H1 (cell line): ENCODE data around the gene ZNF619. TPM values are rescaled to one million over a fixed set of nuclear protein-coding genes. Genes with fewer than 3 reads are reported as not detected.

ENCODE experiments used
- CTCF ChIA-PET: fragments of 300-600 bp; sonication (Branson Sonifier 250); formaldehyde crosslinking; loops from one replicate; lab custom pipeline; 2021; ENCODE audit not compliant: partially characterized antibody; lab: Charles Lee
- POLR2A ChIA-PET: fragments of 300-600 bp; sonication (Branson Sonifier 250); formaldehyde crosslinking; loops from one replicate; lab custom pipeline; 2021; ENCODE audit warnings: inconsistent platforms; ENCODE audit not compliant: partially characterized antibody; lab: Charles Lee
- DNase-seq, 2 experiments: peaks; one replicate each; pipeline versions ENCODE4 v3.0.0 to v3.0.0-alpha.2; 2010 to 2022; ENCODE audit warnings: low spot score in 2 of 2, low read depth in 1 of 2, mixed read lengths in 1 of 2
- FAIRE-seq: peaks from 2 replicates; lab custom pipeline; 2011; peaks lifted over from hg19 to GRCh38; lab: Jason Lieb, UNC
- H2AFZ ChIP-seq: 2 replicates; pipeline ENCODE4 v1.8.1; 2012; ENCODE audit warnings: low read length, inconsistent platforms
- H2AK5ac ChIP-seq: 2 replicates; pipeline ENCODE4 v1.6.1; 2013; ENCODE audit warnings: low read depth, low read length
- H2BK120ac ChIP-seq: replicated peaks from 2 replicates; pipeline ENCODE3; 2013; ENCODE audit warnings: low read depth, low read length, inconsistent platforms
- H2BK12ac ChIP-seq: 2 replicates; pipeline ENCODE4 v1.6.1; 2013; ENCODE audit warnings: low read depth, low read length
- H2BK15ac ChIP-seq: 2 replicates; pipeline ENCODE4 v1.6.1; 2013; ENCODE audit warnings: low read length
- H2BK20ac ChIP-seq: 2 replicates; pipeline ENCODE4 v1.6.1; 2013; ENCODE audit warnings: low read length
- H2BK5ac ChIP-seq: 2 replicates; pipeline ENCODE4 v1.6.1; 2013; ENCODE audit warnings: low read depth, low read length
- H3K14ac ChIP-seq: 2 replicates; pipeline ENCODE4 v1.6.1; 2013; ENCODE audit warnings: inconsistent platforms; ENCODE audit not compliant: insufficient read length
- H3K18ac ChIP-seq: 2 replicates; pipeline ENCODE4 v1.6.1; 2013; ENCODE audit warnings: low read length; ENCODE audit errors: extremely low read depth
- H3K23ac ChIP-seq: 2 replicates; pipeline ENCODE4 v1.6.1; 2013; ENCODE audit warnings: inconsistent platforms; ENCODE audit not compliant: insufficient read length
- H3K23me2 ChIP-seq: 2 replicates; pipeline ENCODE4 v1.6.1; 2013; ENCODE audit warnings: low read depth, low read length
- H3K27ac ChIP-seq: 2 replicates; pipeline ENCODE4 v1.6.1; 2011; ENCODE audit warnings: low read depth, low read length, inconsistent platforms
- H3K27me3 ChIP-seq, 4 experiments: replicated peaks in 1 of 4; 1 replicate in 1 of 4; 2 replicates in 3 of 4; pipeline versions ENCODE4 v1.6.1 to v1.8.1; 2011 to 2013; ENCODE audit warnings: low read length in 3 of 4, mild to moderate bottlenecking in 3 of 4, inconsistent platforms in 2 of 4, mixed read lengths in 2 of 4, moderate library complexity in 1 of 4; ENCODE audit not compliant: control insufficient read depth in 3 of 4, insufficient read depth in 3 of 4; ENCODE audit errors: extremely low read depth in 1 of 4
- H3K36me3 ChIP-seq, 4 experiments: 2 replicates each; pipeline versions ENCODE4 v1.6.1 to v1.8.1; 2011 to 2013; ENCODE audit warnings: mild to moderate bottlenecking in 4 of 4, low read length in 3 of 4, moderate library complexity in 2 of 4, control low read depth in 1 of 4, inconsistent platforms in 1 of 4; ENCODE audit not compliant: insufficient read depth in 4 of 4, control insufficient read depth in 2 of 4
- H3K4ac ChIP-seq: replicated peaks from 2 replicates; pipeline ENCODE3; 2013; ENCODE audit warnings: low read length, low read depth, mixed read lengths, inconsistent platforms; ENCODE audit not compliant: insufficient read length
- H3K4me1 ChIP-seq, 4 experiments: replicated peaks in 1 of 4; 1 replicate in 1 of 4; 2 replicates in 3 of 4; pipeline versions ENCODE4 v1.6.1 to v1.8.1; 2011 to 2013; ENCODE audit warnings: low read length in 3 of 4, inconsistent platforms in 2 of 4, mixed read lengths in 1 of 4; ENCODE audit not compliant: insufficient read depth in 4 of 4, control insufficient read depth in 3 of 4
- H3K4me2 ChIP-seq, 2 experiments: 2 replicates each; pipeline versions ENCODE4 v1.6.1 to v1.8.1; 2011 to 2013; ENCODE audit warnings: low read depth in 2 of 2, low read length in 2 of 2, control low read depth in 1 of 2, inconsistent platforms in 1 of 2, mild to moderate bottlenecking in 1 of 2; ENCODE audit not compliant: insufficient read depth in 1 of 2
- H3K4me3 ChIP-seq, 4 experiments: fragments of 200-600, 300-600 bp in 1 of 4; sonication (generic), shearing (Covaris generic), sonication (Bioruptor Twin) in 1 of 4; 2 replicates each; pipeline versions ENCODE4 v1.5.1 to v1.8.1; 2011 to 2016; ENCODE audit warnings: low read length in 4 of 4, low read depth in 3 of 4, control low read depth in 2 of 4, inconsistent platforms in 2 of 4, mild to moderate bottlenecking in 2 of 4, mixed read lengths in 1 of 4, moderate library complexity in 1 of 4; ENCODE audit not compliant: insufficient read depth in 2 of 4; ENCODE audit errors: extremely low read depth in 1 of 4
- H3K56ac ChIP-seq: replicated peaks from 2 replicates; pipeline ENCODE3; 2013; ENCODE audit warnings: low read depth, mild to moderate bottlenecking, mixed read lengths, low read length, inconsistent platforms; ENCODE audit not compliant: insufficient read length
- H3K79me1 ChIP-seq: 2 replicates; pipeline ENCODE4 v1.6.1; 2013; ENCODE audit warnings: low read depth, low read length, control low read depth
- H3K79me2 ChIP-seq, 2 experiments: 2 replicates each; pipeline versions ENCODE4 v1.6.1 to v1.8.1; 2012 to 2013; ENCODE audit warnings: low read length in 2 of 2, mild to moderate bottlenecking in 2 of 2, inconsistent platforms in 1 of 2; ENCODE audit not compliant: insufficient read depth in 2 of 2, control insufficient read depth in 1 of 2
- H3K9ac ChIP-seq, 4 experiments: replicated peaks in 1 of 4; 1 replicate in 1 of 4; 2 replicates in 3 of 4; pipeline versions ENCODE4 v1.6.1 to v1.8.1; 2011 to 2013; ENCODE audit warnings: low read depth in 3 of 4, low read length in 3 of 4, control low read depth in 2 of 4, mild to moderate bottlenecking in 2 of 4, moderate library complexity in 2 of 4, inconsistent platforms in 1 of 4; ENCODE audit errors: extremely low read depth in 1 of 4
- H3K9me3 ChIP-seq, 2 experiments: 2 replicates each; pipeline versions ENCODE4 v1.6.1 to v1.8.1; 2012 to 2013; ENCODE audit warnings: mild to moderate bottlenecking in 2 of 2, moderate library complexity in 2 of 2, control low read depth in 1 of 2, inconsistent platforms in 1 of 2, low read depth in 1 of 2, low read length in 1 of 2, mixed read lengths in 1 of 2; ENCODE audit not compliant: insufficient read depth in 2 of 2
- H4K20me1 ChIP-seq, 2 experiments: replicated peaks in 1 of 2; 2 replicates each; pipeline versions ENCODE3 to v1.8.1; 2011 to 2013; ENCODE audit warnings: inconsistent platforms in 2 of 2, low read length in 2 of 2, mild to moderate bottlenecking in 1 of 2; ENCODE audit not compliant: insufficient read depth in 2 of 2, control insufficient read depth in 1 of 2
- H4K5ac ChIP-seq: 2 replicates; pipeline ENCODE4 v1.6.1; 2013; ENCODE audit warnings: low read length, low read depth, mixed read lengths, inconsistent platforms; ENCODE audit not compliant: insufficient read length
- H4K8ac ChIP-seq: 2 replicates; pipeline ENCODE4 v1.8.0; 2013; ENCODE audit warnings: mild to moderate bottlenecking, moderate library complexity, low read length, inconsistent platforms; ENCODE audit not compliant: insufficient read depth; ENCODE audit errors: extremely low read depth
- H4K91ac ChIP-seq: replicated peaks from 2 replicates; pipeline ENCODE3; 2013; ENCODE audit warnings: low read length, mixed read lengths, inconsistent platforms; ENCODE audit not compliant: insufficient read length
- EZH2 ChIP-seq: fragments of 200-600 bp; sonication (generic); IDR thresholded peaks from 2 replicates; pipeline ENCODE4 v1.7.1; 2012; ENCODE audit warnings: low read depth, mild to moderate bottlenecking, moderate library complexity, low read length, inconsistent platforms; ENCODE audit not compliant: severe bottlenecking
- polyA plus RNA-seq, 7 experiments: library from polyadenylated mRNA; depleted of rRNA in 3 of 7; stranded (reverse) in 5 of 7; unstranded in 2 of 7; fragments of >200 nt in 5 of 7; fragments of 200-250 nt in 2 of 7; gene quantifications; 1 replicate in 5 of 7; 2 replicates in 1 of 7; 4 replicates in 1 of 7; pipeline versions ENCODE4 v1.2.1 to v1.2.3, GENCODE V29; 2011 to 2013; ENCODE audit warnings: missing spikeins in 2 of 7, mixed read lengths in 2 of 7
- total RNA-seq: library from RNA; stranded (reverse); fragmentation: NEBNext Ultra II Directional; extraction: Animal tissue kit (Norgen Biotek cat#: 25700); gene quantifications from 2 replicates; pipeline ENCODE4 v1.2.1, GENCODE V29; 2021

Gene ZNF619
- total and polyA plus RNA-seq, 2 of the 8 experiments (the other 6 are each of a cell fraction or from before 2014, with no cell fraction given), result 2.3 to 8.2 TPM

DNA sequence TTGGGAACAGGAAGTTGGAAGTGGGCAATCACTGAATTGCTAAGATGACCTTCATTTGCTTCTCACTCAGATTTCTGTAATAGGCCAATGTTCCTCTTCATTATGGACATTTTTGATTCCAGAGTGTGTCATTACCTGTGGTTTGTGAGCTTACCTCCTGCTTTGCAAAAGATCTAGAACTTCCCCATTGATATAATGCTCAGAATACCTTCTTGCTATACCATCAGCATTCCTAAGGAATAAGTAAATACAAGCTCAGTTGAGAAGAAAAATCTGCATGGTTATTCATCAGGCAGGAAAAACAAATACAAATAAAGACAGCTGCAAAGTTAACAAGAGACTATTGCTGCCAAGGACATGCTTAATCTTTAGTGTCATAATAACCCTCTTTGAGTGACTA, 25.4 kb upstream of the ZNF619 start:
- Histone ChIP-seq H4K8ac (no peak overlapping the region), H3K4me3 (no peak overlapping the region), H2BK20ac (no peak overlapping the region), H2BK15ac (no peak overlapping the region), H3K23me2 (peaks cover 6% of the 10 kb centered on the region), H3K9me3 (no peaks in the 10 kb centered on the region), H3K4ac (no peak overlapping the region), H3K4me1 (peaks cover 0 to 3% (median 0%) of the 10 kb centered on the region in 4 experiments; a peak in 1 of 7 replicates), H3K9ac (no peak overlapping the region), H3K79me1 (no peaks in the 10 kb centered on the region), H4K91ac (no peak overlapping the region), H2BK5ac (no peak overlapping the region), H2BK120ac (no peak overlapping the region), H3K56ac (no peak overlapping the region), H4K5ac (no peak overlapping the region), H3K27ac (no peak overlapping the region), H2AK5ac (no peak overlapping the region), H3K79me2 (no peaks in the 10 kb centered on the region), H4K20me1 (no peaks in the 10 kb centered on the region), H3K4me2 (no peak overlapping the region; a peak in 1 of 4 replicates), H3K36me3 (no peaks in the 10 kb centered on the region), H3K18ac (no peak overlapping the region), H2AFZ (no peak overlapping the region), H3K14ac (no peak overlapping the region), H3K27me3 (no peaks in the 10 kb centered on the region), H3K23ac (no peak overlapping the region), H2BK12ac (no peak overlapping the region)
- POLR2A ChIA-PET, result interaction anchor here (2.2 to 5.7 kb wide), 2 partner anchors 12 to 22 kb away, joined by 7 to 50 read pairs; no protein-coding TSS in a partner anchor
- no peak for TF ChIP-seq EZH2
- FAIRE-seq (no peak), DNase-seq (no peak)
- CTCF ChIA-PET, result interaction anchor here (1.0 kb wide), 1 partner anchor 260 kb away, joined by 4 read pairs; no protein-coding TSS in a partner anchor
